GM19099 (cell line): ENCODE data around the gene BAZ1A.

Experiments used
- POLR2A ChIP-seq: IDR thresholded peaks from 3 replicates; pipeline ENCODE4 v1.6.1; 2011; ENCODE audit warnings: low read depth; ENCODE audit not compliant: insufficient read length; ENCODE audit errors: extremely low read depth

Gene BAZ1A

DNA sequence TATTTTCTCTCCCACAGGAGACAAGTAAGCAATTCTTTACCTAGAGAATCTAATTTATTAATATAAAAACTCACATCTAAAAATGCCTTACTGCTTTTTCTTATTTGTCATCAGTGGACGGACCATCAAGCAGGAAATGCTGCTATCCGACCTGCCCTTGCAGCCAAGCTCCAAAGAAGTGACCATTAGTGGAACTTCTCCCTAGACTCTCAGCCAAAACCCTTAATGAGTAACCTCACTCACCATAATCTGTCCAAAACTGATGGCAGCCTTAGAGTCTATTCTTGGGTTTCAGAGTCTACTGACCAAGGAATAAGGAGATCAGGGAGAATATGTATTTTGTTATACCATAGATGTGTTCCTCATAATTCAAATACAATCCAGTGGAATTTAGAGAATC lies 99.8 kb downstream of the BAZ1A start:
- TF ChIP-seq POLR2A, result no peak

DNA sequence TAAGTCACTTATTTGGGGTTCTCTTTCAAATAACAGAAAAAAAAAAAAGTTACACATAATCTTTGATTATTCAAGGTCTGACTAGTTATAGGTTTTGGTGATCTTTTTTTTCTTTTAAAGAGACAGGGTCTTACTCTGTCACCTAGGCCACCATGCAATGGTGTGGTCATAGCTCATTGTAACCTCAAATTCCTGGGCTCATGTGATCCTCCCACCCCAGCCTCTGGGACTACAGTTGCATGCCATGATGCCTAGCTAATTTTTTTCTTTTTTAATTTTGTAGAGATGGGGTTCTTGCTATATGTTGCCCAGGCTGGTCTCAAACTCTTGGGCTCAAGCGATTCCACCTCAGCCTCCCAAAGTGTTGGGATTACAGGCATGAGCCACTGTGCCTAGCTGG lies 104.3 kb downstream of the BAZ1A start:
- no peak for TF ChIP-seq POLR2A

DNA sequence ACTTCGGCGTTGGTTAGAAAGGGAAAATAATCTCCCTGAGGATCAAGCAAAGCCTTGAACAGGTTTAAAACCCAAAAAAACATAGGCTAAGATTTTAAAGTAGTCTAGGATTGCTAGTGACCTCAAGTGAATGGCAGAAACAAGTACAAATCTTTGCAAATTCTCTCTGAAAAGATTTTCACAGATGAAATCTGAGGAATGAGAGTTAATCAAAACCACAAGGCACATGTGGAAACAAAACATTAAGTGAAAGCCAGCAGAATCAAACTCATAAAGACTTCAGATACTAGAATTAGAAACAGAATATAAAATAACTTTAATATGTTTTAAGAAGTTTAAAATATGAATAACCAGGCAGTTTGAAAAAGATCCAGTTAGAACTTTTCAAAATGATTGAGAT lies 108.6 kb downstream of the BAZ1A start:
- TF ChIP-seq POLR2A, result no peak

DNA sequence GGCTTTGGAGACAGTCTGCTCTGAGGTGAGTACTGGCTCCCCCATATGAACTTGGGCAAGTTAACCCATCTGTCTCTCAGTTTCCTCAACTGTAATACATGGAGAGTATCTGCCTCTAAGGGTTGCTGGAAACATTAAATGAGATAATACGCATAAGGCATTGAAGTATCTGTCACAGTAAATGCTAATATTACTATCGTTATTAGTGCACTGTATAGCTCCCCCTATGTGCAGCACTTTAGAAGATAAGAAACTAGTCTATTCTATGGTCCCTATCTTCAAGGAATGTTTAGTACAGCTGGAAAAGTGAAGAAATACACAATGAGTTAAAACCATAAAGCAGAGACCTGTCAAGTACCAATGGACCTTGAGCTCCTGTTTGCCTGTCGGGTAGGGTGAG lies 109.1 kb downstream of the BAZ1A start:
- TF ChIP-seq POLR2A, result no peak

DNA sequence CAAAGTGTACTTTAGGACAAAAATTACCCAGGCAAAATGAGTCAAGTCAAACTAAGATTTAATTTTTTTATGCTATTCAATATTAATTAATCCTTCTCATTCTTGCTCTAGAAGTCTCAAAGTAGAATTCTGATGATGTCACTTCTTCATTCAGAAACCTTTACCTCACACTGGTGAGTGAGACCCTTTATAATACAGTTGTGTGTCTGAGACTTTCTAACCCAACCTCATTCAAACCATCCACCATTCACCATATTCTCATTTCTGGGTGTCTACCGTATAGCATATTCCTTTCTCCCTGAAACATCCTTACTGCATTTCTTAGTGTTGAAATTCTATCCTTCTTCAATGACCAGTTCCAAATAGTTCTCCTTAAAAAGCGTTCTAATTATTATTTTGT lies 119.9 kb downstream of the BAZ1A start:
- no peak for TF ChIP-seq POLR2A

DNA sequence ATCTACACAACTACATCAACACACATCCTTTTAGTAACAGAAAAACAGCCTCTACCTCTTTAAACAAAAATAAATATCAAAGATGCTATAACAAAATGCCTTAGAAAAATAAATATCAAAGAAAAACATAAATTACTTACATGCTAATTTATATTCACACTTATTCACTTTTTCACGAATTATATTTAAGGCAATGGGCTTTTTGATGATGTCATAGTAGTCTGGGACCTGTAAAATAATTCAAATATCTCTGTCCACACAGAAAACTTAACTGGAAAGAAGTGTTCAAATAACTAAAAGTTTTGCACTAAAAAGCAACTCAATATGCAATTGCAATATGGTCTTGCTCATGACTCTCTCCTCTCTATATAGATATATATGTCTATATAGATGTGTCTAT lies 120.5 kb downstream of the BAZ1A start:
- TF ChIP-seq POLR2A, result no peak

DNA sequence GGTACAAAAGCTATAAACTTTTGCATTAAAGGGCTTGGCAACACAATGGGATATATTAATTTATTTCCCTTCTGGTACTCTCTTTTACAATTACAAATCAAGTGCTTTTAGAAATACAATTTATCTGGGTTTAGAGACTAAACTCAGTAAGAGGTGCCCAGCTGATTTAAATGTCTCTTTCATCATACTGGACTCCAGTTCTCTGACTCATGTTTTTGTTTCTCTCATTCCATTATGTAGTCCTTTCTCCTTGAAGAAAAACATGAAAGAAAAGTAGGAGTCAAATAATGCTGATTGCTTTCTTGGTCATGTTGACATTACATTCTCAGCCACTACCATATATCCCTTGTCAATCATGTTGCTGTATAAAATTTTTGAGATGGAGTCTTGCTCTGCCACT lies 124.5 kb downstream of the BAZ1A start:
- no peak for TF ChIP-seq POLR2A

DNA sequence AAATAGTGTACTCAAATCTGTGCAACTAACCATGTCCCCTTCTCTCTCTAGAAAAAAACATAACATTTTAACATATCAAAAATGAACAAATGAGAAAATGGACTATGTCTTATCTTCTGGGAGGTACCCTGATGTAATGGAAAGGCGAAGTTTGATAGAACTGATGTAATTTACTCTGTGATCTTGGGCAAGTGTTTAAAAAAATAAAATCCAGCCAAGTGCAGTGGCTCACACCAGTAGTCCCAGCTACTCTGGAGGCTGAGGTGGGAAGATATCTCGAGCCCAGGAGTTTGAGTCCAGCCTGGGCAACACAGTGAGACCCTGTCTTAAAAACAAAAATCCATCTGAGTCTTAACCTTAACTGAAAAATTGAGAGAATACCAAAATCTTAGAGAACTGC lies 124.9 kb downstream of the BAZ1A start:
- TF ChIP-seq POLR2A, result no peak

DNA sequence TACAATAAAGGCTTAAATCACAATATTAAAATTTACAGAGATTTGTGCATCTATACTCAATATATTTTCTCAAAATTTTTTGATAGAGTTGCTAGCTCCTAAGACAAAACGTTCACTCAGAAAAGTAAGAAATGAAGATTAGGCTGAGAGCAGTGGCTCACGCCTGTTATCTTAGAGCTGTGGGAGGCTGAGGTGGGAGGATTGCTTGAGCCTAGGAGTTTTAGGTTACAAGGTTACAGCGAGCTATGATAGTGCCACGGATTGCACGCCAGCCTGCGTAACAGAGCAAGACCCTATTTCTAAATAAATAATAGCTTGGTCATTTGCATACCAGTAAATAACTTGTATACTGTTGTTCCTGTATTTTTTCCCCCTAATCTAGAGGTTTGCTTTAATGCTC lies 125.8 kb downstream of the BAZ1A start:
- TF ChIP-seq POLR2A, result no peak

DNA sequence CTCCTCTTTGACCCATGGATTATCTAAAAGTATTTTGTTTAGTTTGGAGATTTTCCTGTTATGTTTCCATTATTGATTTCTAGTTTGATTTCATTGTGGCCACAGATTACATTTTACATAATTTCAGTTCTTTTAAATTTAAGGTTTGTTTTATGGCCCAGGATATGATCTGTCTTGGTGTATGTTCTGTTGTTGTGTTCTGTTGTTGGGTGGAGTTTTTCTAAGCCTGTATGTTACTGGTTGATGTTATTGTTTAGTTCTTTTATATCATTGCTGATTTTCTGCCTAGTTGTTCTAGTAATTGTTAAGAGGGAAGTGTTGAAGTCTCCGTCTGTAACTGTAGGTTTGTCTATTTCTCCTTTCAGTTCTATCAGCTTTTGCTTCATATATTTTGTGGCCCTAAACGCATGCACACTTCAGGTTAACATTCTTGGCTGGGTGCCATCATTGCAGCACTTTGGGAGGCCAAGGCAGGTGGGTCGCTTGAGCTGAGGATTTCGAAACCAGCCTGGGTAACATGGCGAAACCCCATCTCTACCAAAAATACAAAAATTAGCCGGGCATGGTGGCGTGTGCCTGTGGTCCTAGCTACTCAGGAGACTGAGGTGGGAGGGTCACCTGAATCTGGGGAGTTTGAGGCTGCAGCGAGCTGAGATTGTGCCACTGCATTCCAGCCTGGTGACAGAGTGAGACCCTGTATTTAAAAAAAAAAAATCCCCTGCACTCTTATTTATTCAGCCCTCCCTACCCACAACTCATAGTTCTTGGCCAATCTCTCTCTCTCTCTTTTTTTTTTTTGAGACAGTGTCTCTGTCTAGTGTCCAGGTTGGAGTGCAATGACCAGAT lies 132.7 kb downstream of the BAZ1A start:
- no peak for TF ChIP-seq POLR2A

DNA sequence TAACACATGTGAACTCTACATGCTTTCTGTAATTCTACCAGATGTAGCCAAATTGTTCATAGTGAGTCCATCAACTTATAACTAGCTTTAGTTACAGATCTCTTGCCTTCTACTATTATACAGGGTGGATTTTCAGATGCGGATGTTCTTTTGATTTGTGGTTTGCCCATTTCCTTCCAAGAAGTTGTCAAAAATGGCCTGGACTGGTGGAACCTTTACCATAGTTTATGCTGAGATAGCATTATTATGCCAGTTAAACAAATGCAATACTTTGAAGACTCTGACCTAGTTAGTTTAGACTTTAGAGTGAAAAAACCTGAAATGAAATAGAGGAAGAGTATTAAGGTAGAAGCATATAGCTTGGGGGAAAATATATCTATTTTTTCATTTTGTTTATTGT lies 133.3 kb downstream of the BAZ1A start:
- TF ChIP-seq POLR2A, result no peak

DNA sequence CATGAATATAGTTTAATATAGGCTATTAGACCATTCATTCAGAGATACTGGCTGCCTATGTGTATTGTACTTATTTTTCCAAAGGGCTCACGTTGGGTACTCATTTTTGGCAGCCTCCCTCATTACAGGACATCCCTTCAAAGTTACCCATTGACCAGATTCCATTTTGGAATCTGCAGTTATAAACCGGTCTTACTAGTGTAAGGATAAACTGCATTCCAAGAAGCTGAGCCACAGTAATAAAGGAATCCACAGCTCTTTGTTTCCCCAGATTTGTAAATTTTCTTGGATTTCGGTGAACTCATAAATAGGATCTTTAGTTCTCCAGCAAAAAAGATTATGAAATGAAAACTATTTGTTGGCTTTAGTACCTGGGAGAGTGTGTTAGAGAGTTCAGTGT lies 141.9 kb downstream of the BAZ1A start:
- no peak for TF ChIP-seq POLR2A

DNA sequence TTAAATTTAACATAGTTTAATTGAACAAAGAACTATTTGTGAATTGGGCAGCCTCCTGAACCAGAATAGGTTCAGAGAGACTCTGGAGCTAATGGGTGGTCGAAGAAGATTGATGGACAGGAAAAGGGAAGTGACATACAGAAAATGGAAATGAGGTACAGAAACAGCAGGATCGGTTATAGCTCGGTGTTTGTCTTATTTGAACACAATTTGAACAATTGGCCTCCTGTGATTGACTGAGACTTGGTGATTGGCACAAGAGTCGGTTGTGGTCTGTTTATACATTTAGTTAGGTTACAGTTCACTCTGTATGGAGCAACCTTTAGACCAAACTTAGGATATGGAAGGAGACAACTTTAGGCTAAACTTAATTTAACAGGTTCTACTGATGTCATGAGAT lies 142.4 kb downstream of the BAZ1A start:
- no peak for TF ChIP-seq POLR2A

DNA sequence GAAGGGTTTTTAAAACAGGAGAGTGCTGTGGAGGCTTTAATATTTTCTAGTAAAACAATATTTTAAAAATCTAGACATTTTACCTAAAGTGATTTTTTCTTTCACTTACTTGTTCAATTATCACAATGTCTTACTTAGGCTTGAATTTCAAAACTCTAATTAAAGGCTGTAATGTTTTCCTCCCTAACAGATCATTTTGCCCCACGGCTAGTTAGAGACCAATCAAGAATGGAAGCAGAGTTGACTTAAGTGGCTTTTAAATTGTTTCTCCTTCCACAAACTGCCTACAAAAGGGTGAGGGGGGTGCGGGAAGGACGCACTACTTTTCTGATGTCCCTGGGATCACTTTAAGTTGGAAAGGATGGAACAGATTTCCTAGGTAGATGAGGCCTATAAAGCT lies 151.3 kb downstream of the BAZ1A start:
- TF ChIP-seq POLR2A, result no peak

DNA sequence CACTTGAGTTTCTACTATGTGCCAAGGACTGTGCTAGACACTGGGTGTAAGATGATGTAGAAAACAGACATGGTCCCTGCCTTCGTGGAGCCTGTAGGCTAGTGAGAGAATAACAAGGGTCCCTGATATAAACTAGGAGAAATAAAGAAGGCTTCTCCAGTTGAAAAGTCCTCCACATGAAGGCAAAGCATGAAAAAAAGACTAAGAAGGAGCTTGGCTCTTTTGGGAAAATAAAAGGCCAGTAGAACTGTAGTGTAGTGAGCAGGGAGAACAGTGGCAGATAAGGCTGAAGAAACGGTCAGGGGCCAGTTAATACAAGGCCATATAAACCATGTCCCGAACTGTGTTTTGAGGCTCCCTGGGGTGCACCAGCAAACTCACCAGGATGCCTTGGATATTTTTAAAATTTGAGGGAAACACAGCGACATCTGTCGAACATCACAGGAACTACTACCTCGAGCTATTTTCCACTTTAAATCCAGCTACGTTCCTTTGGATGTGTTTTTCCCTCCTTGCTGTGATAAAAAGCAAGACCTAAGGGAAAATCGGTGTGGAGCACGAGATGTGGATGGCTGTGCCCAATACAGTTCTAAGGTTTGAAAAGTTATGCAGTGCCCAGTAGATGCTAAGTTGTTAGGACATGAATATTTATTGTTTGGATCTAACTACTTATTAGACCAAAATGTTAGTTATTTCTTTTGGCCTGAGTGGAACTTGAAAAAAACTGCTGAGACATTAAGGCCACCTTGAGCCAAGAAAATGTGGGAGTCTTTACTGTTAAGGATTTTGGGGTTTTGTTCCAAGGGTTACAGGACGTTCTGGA lies 152.2 kb downstream of the BAZ1A start:
- no peak for TF ChIP-seq POLR2A

DNA sequence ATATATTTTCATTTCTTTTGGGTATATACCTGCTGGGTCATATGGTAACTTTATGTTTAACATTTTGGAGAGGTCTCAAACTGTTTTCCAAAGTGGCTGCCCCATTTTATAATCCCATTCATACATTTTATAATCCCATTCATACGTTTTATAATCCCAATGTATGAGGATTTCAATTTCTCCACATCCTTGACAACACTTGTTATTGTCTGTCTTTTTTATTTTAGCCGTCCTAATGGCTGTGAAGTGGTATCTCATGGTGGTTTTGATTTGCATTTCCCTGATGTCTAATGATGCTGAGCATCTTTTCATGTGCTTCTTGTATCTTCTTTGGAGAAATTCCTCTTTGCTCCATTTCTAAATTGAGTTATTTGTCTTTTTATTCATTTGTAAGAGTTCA lies 154.0 kb downstream of the BAZ1A start:
- TF ChIP-seq POLR2A, result no peak
